Measurements from ENCODE around the gene GALNT18. TPM values are rescaled to one million over a fixed set of nuclear protein-coding genes. Genes with fewer than 3 reads are reported as not detected.

The GALNT18 gene
- total RNA-seq, 1 donor: 11.7 TPM

- no peak for DNase-seq (ENCODE audit: low read depth)
- no peak overlapping the region for H3K4me3 ChIP-seq (ENCODE audit: low read depth, low read length)
- TF ChIP-seq CTCF (IDR thresholded peaks at IDR 0.05; ENCODE audit: insufficient read depth, low read depth, low read length): no peak
These were observed 297.7 kb downstream of the GALNT18 start for GRCh38 chr11:11324090-11324489.

GRCh38 chr11:11322101-11322500 lies 299.7 kb downstream of the GALNT18 start:
- no peak for TF ChIP-seq CTCF (IDR thresholded peaks at IDR 0.05; ENCODE audit: insufficient read depth, low read depth, low read length)
- H3K4me3 ChIP-seq (ENCODE audit: low read depth, low read length): no peak overlapping the region
- DNase-seq (ENCODE audit: low read depth): no peak

- no peak overlapping the region for H3K4me3 ChIP-seq (ENCODE audit: low read depth, low read length)
These were observed 301.0 kb downstream of the GALNT18 start for GRCh38 chr11:11320825-11321224.

GRCh38 chr11:11318961-11319360 lies 302.8 kb downstream of the GALNT18 start:
- no peak for DNase-seq (ENCODE audit: low read depth)
- TF ChIP-seq CTCF (IDR thresholded peaks at IDR 0.05; ENCODE audit: insufficient read depth, low read depth, low read length): no peak
- no peak overlapping the region for H3K4me3 ChIP-seq (ENCODE audit: low read depth, low read length)

More at GRCh38 chr11:11320825-11321224, 301.0 kb downstream of the GALNT18 start:
- DNase-seq (ENCODE audit: low read depth): no peak
- no peak for TF ChIP-seq CTCF (IDR thresholded peaks at IDR 0.05; ENCODE audit: insufficient read depth, low read depth, low read length)

GRCh38 chr11:11318461-11318860 lies 303.3 kb downstream of the GALNT18 start:
- H3K4me3 ChIP-seq (ENCODE audit: low read depth, low read length): no peak overlapping the region
- no peak for TF ChIP-seq CTCF (IDR thresholded peaks at IDR 0.05; ENCODE audit: insufficient read depth, low read depth, low read length)
- no peak for DNase-seq (ENCODE audit: low read depth)

GRCh38 chr11:11316651-11317230 lies 305.1 kb downstream of the GALNT18 start:
- no peak for DNase-seq (ENCODE audit: low read depth)
- no peak overlapping the region for H3K4me3 ChIP-seq (ENCODE audit: low read depth, low read length)
- no peak for TF ChIP-seq CTCF (IDR thresholded peaks at IDR 0.05; ENCODE audit: insufficient read depth, low read depth, low read length)
